ENCODE measurements around the gene CNEP1R1. TPM values are rescaled to one million over a fixed set of nuclear protein-coding genes. Genes with fewer than 3 reads are reported as not detected.
A peak's percentile ranks its signal among the peaks of the same experiment; 100 is the strongest.
"Not testable (repeated sequence)": the region's sequence is repeated elsewhere in the genome, so short reads cannot be mapped to it uniquely, and the experiment has no call there.

Gene CNEP1R1
- polyA plus RNA-seq, 4 donors = 22.7 to 37.3 (median 26.9) TPM

GRCh38 chr16:50014211-50014610, 10.8 kb upstream of the CNEP1R1 start:
- not testable (repeated sequence) for DNase-seq (ENCODE audit: low read depth in 4 of 4, low spot score in 2 of 4)

- no peak for DNase-seq (ENCODE audit: low read depth in 4 of 4, low spot score in 2 of 4)
Observed at GRCh38 chr16:50015631-50016030, 9.4 kb upstream of the CNEP1R1 start.

GRCh38 chr16:50017553-50017952, 7.5 kb upstream of the CNEP1R1 start:
- DNase-seq (ENCODE audit: low read depth in 4 of 4, low spot score in 2 of 4) = no peak

- DNase-seq (ENCODE audit: low read depth in 4 of 4, low spot score in 2 of 4) = no peak
Observed at GRCh38 chr16:50021544-50021943, 3.5 kb upstream of the CNEP1R1 start.

GRCh38 chr16:50023641-50024040, 1.4 kb upstream of the CNEP1R1 start:
- no peak for DNase-seq (ENCODE audit: low read depth in 4 of 4, low spot score in 2 of 4)

- no peak for DNase-seq (ENCODE audit: low read depth in 4 of 4, low spot score in 2 of 4)
Observed at GRCh38 chr16:50024207-50024606, 818 bp upstream of the CNEP1R1 start.

GRCh38 chr16:50025537-50025931, 509 bp downstream of the CNEP1R1 start:
- DNase-seq (ENCODE audit: low read depth in 4 of 4, low spot score in 2 of 4) = peak in 3 of 4 donors; percentile 22 to 37 (median 37)

- DNase-seq (ENCODE audit: low read depth in 4 of 4, low spot score in 2 of 4) = no peak
Observed at GRCh38 chr16:50027829-50028228, 2.8 kb downstream of the CNEP1R1 start.

- DNase-seq (ENCODE audit: low read depth in 4 of 4, low spot score in 2 of 4) = no peak
Observed at GRCh38 chr16:50035468-50035992, 10.5 kb downstream of the CNEP1R1 start.

GRCh38 chr16:50036426-50036825, 11.4 kb downstream of the CNEP1R1 start:
- no peak for DNase-seq (ENCODE audit: low read depth in 4 of 4, low spot score in 2 of 4)

- no peak for DNase-seq (ENCODE audit: low read depth in 4 of 4, low spot score in 2 of 4)
Observed at GRCh38 chr16:50037662-50038220, 12.7 kb downstream of the CNEP1R1 start.

- no peak for DNase-seq (ENCODE audit: low read depth in 4 of 4, low spot score in 2 of 4)
Observed at GRCh38 chr16:50038286-50038685, 13.3 kb downstream of the CNEP1R1 start.

GRCh38 chr16:50038756-50039529, 13.9 kb downstream of the CNEP1R1 start:
- no peak for DNase-seq (ENCODE audit: low read depth in 4 of 4, low spot score in 2 of 4)

- DNase-seq (ENCODE audit: low read depth in 4 of 4, low spot score in 2 of 4) = peak in 1 of 4 donors; percentile 9
Observed at GRCh38 chr16:50040018-50040417, 15.0 kb downstream of the CNEP1R1 start.

- no peak for DNase-seq (ENCODE audit: low read depth in 4 of 4, low spot score in 2 of 4)
Observed at GRCh38 chr16:50040710-50041109, 15.7 kb downstream of the CNEP1R1 start.

GRCh38 chr16:50043358-50043757, 18.3 kb downstream of the CNEP1R1 start:
- no peak for DNase-seq (ENCODE audit: low read depth in 4 of 4, low spot score in 2 of 4)

- DNase-seq (ENCODE audit: low read depth in 4 of 4, low spot score in 2 of 4) = no peak
Observed at GRCh38 chr16:50045412-50045811, 20.4 kb downstream of the CNEP1R1 start.

- no peak for DNase-seq (ENCODE audit: low read depth in 4 of 4, low spot score in 2 of 4)
Observed at GRCh38 chr16:50046853-50047252, 21.8 kb downstream of the CNEP1R1 start.

- DNase-seq (ENCODE audit: low read depth in 4 of 4, low spot score in 2 of 4) = no peak
Observed at GRCh38 chr16:50047864-50048263, 22.8 kb downstream of the CNEP1R1 start.

- DNase-seq (ENCODE audit: low read depth in 4 of 4, low spot score in 2 of 4) = no peak
Observed at GRCh38 chr16:50050802-50051201, 25.8 kb downstream of the CNEP1R1 start.

GRCh38 chr16:50056226-50056625, 31.2 kb downstream of the CNEP1R1 start:
- DNase-seq (ENCODE audit: low read depth in 4 of 4, low spot score in 2 of 4) = no peak

Measured in left renal cortex interstitium (tissue), 4 donors.